Prostate gland (tissue), 2 donors: Measurements from ENCODE around the gene PTPRG.

Experiments
- CTCF ChIP-seq, 4 experiments: fragments of 200-600 bp in 2 of 4; fragments of 450-650 bp in 2 of 4; sonication (generic) in 2 of 4; IDR thresholded peaks; 1 replicate in 3 of 4; 2 replicates in 1 of 4; pipeline ENCODE4 v1.5.1; 2016 to 2019; ENCODE audit warnings: antibody characterized with exemption in 4 of 4, mild to moderate bottlenecking in 2 of 4, moderate library complexity in 2 of 4
- POLR2A ChIP-seq: fragments of 450-650 bp; IDR thresholded peaks from one replicate; pipeline ENCODE4 v1.6.1; 2016; ENCODE audit warnings: antibody characterized with exemption, mild to moderate bottlenecking

GRCh38 chr3:61562721-61563312, 1.4 kb downstream of the PTPRG start:
- TF ChIP-seq POLR2A (no peak), CTCF (IDR thresholded peaks at IDR 0.05) (no peak)
